Mesodermal cell (in vitro differentiated cells): Measurements from ENCODE around the gene CCRL2.
"Not testable (repeated sequence)": the region's sequence is repeated elsewhere in the genome, so short reads cannot be mapped to it uniquely, and the experiment has no call there.

Source experiments
- H3K27ac ChIP-seq: 2 replicates; pipeline ENCODE4 v1.7.0; 2013; ENCODE audit warnings: mild to moderate bottlenecking, low read depth, low read length, moderate library complexity; ENCODE audit not compliant: severe bottlenecking
- H3K36me3 ChIP-seq: 2 replicates; pipeline ENCODE4 v1.7.1; 2013; ENCODE audit warnings: mild to moderate bottlenecking, low read length, moderate library complexity; ENCODE audit not compliant: control insufficient read depth, insufficient read depth
- H3K4me1 ChIP-seq: one replicate; pipeline ENCODE4 v1.7.1; 2013; ENCODE audit warnings: mild to moderate bottlenecking, low read length; ENCODE audit not compliant: insufficient read depth, control insufficient read depth, poor library complexity, severe bottlenecking
- H3K4me3 ChIP-seq: 2 replicates; pipeline ENCODE4 v1.7.0; 2013; ENCODE audit warnings: low read length, control low read depth, mild to moderate bottlenecking; ENCODE audit not compliant: insufficient read depth, poor library complexity, severe bottlenecking; ENCODE audit errors: extremely low read depth
- H3K9me3 ChIP-seq: 2 replicates; pipeline ENCODE4 v1.7.1; 2013; ENCODE audit warnings: mild to moderate bottlenecking, low read length, moderate library complexity; ENCODE audit not compliant: control insufficient read depth
- WGBS, 2 experiments: methylation state at CpG; one replicate each; pipeline ENCODE4 v1.1.5; 2013; ENCODE audit warnings: missing lambda C conversion rate in 2 of 2; ENCODE audit not compliant: insufficient coverage in 2 of 2; 5-methylcytosine and 5-hydroxymethylcytosine counted together

The CCRL2 gene

GRCh38 chr3:46429250-46429649 is 22.2 kb downstream of the CCRL2 start:
- 93 to 95% methylated on average over 4 to 5 of the region's 5 CpGs for WGBS, 2 experiments
- peaks cover 6% of the 10 kb centered on the region for H3K9me3 ChIP-seq
- H3K36me3 ChIP-seq: no peaks in the 10 kb centered on the region
- H3K4me3 ChIP-seq: no peak overlapping the region
- no peak overlapping the region for H3K27ac ChIP-seq
- peaks cover 2% of the 10 kb centered on the region for H3K4me1 ChIP-seq

- 70 to 83% methylated on average over 2 to 3 of the region's 5 CpGs for WGBS, 2 experiments
- peaks cover 2% of the 10 kb centered on the region for H3K4me1 ChIP-seq
- H3K36me3 ChIP-seq: no peaks in the 10 kb centered on the region
- H3K4me3 ChIP-seq: no peak overlapping the region
- H3K27ac ChIP-seq: no peak overlapping the region
- H3K9me3 ChIP-seq: peaks cover 6% of the 10 kb centered on the region
Observed at GRCh38 chr3:46429671-46430070, 22.6 kb downstream of the CCRL2 start.

- not testable (repeated sequence) for H3K4me1 ChIP-seq, H3K36me3 ChIP-seq, H3K27ac ChIP-seq, H3K9me3 ChIP-seq, H3K4me3 ChIP-seq
- WGBS, 2 experiments: 100% methylated on average over 1 of the region's 1 CpG; no CpG with 5 or more reads in 1 of the 2 experiments
Observed at GRCh38 chr3:46430879-46431278, 23.8 kb downstream of the CCRL2 start.

GRCh38 chr3:46431905-46432304 is 24.8 kb downstream of the CCRL2 start:
- H3K27ac ChIP-seq, H3K36me3 ChIP-seq, H3K4me1 ChIP-seq, H3K9me3 ChIP-seq, H3K4me3 ChIP-seq: not testable (repeated sequence)
- 86 to 92% methylated on average over 1 to 3 of the region's 5 CpGs for WGBS, 2 experiments

GRCh38 chr3:46433118-46433517 is 26.1 kb downstream of the CCRL2 start:
- not testable (repeated sequence) for H3K9me3 ChIP-seq, H3K27ac ChIP-seq, H3K4me3 ChIP-seq, H3K36me3 ChIP-seq, H3K4me1 ChIP-seq
- WGBS, 2 experiments: 78 to 90% methylated on average over 2 to 3 of the region's 4 CpGs

- no peak overlapping the region for H3K4me3 ChIP-seq
- peaks cover 2% of the 10 kb centered on the region for H3K4me1 ChIP-seq
- no CpG with 5 or more reads among the region's 1 CpG for WGBS, 2 experiments
- H3K36me3 ChIP-seq: no peaks in the 10 kb centered on the region
- peaks cover 6% of the 10 kb centered on the region for H3K9me3 ChIP-seq
- no peak overlapping the region for H3K27ac ChIP-seq
Observed at GRCh38 chr3:46433841-46434240, 26.8 kb downstream of the CCRL2 start.

GRCh38 chr3:46435081-46435726 is 28.1 kb downstream of the CCRL2 start:
- no peak overlapping the region for H3K4me3 ChIP-seq
- no peaks in the 10 kb centered on the region for H3K36me3 ChIP-seq
- 84 to 91% methylated on average over 3 of the region's 3 CpGs for WGBS, 2 experiments
- no peak overlapping the region for H3K27ac ChIP-seq
- H3K9me3 ChIP-seq: peaks cover 6% of the 10 kb centered on the region
- peaks cover 2% of the 10 kb centered on the region for H3K4me1 ChIP-seq

- 86 to 93% methylated on average over 3 of the region's 3 CpGs for WGBS, 2 experiments
- H3K36me3 ChIP-seq: no peaks in the 10 kb centered on the region
Observed at GRCh38 chr3:46438831-46439230, 31.8 kb downstream of the CCRL2 start.

GRCh38 chr3:46440531-46441294 is 33.7 kb downstream of the CCRL2 start:
- Histone ChIP-seq H3K4me1 (no peaks in the 10 kb centered on the region), H3K27ac (no peak overlapping the region), H3K36me3 (no peaks in the 10 kb centered on the region), H3K4me3 (no peak overlapping the region), H3K9me3 (no peaks in the 10 kb centered on the region)
- 69 to 88% methylated on average over 1 of the region's 4 CpGs for WGBS, 2 experiments

More at GRCh38 chr3:46438831-46439230, 31.8 kb downstream of the CCRL2 start:
- Histone ChIP-seq H3K4me3 (no peak overlapping the region), H3K27ac (no peak overlapping the region), H3K4me1 (no peaks in the 10 kb centered on the region), H3K9me3 (no peaks in the 10 kb centered on the region)

GRCh38 chr3:46442576-46443530 is 35.8 kb downstream of the CCRL2 start:
- 97 to 99% methylated on average over 8 to 10 of the region's 16 CpGs for WGBS, 2 experiments
- no peak overlapping the region for H3K4me3 ChIP-seq
- H3K36me3 ChIP-seq: no peaks in the 10 kb centered on the region
- no peaks in the 10 kb centered on the region for H3K4me1 ChIP-seq
- H3K27ac ChIP-seq: no peak overlapping the region
- H3K9me3 ChIP-seq: no peaks in the 10 kb centered on the region
